ENCODE measurements around the gene ARL6IP4. TPM values are rescaled to one million over a fixed set of nuclear protein-coding genes. Genes with fewer than 3 reads are reported as not detected.

Gene ARL6IP4
- total and polyA plus RNA-seq, 2 of the 4 experiments (the other 2 are of a cell fraction), result 161 to 254 TPM

GRCh38 chr12:122966743-122967550, 13.5 kb upstream of the ARL6IP4 start (continued):
- no peak for TF ChIP-seq MAZ (IDR thresholded peaks at IDR 0.05; ENCODE audit: borderline replicate concordance, low read depth, low read length)
- no peak for TF ChIP-seq BHLHE40 (IDR thresholded peaks at IDR 0.05; ENCODE audit: low read depth, low read length)

DNA sequence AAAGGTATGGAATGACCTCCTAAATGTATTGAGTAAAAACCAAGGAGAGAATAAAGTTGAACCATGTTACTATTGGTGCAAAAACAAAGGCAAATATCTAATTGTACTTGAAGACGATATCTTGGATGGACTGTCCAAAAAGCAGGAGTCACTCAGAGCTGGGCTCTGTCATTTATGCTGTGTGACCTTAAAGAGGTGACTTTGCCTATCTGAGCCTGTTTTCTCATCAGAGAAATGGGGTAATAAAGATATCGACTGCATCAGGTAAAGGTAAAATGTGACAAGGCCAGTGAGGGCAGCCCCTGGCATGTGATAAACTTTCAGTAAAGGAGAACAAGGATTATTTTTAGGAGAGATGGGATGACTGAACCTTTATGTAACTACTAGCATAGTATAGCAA, 12.4 kb upstream of the ARL6IP4 start:
- H2AFZ ChIP-seq (replicated peaks; ENCODE audit: low read length, poor library complexity), result no peak overlapping the region
- no peak overlapping the region for H4K5ac ChIP-seq (ENCODE audit: low read depth, low read length)
- H3K56ac ChIP-seq (ENCODE audit: extremely low read depth, insufficient read depth, low read length), result no peak overlapping the region
- H2AK9ac ChIP-seq (replicated peaks; ENCODE audit: low read depth, low read length, poor library complexity), result no peak overlapping the region
- TF ChIP-seq CHD1 (IDR thresholded peaks at IDR 0.05; ENCODE audit: low read depth, low read length) (no peak), MXI1 (IDR thresholded peaks at IDR 0.05; ENCODE audit: borderline replicate concordance, low read depth, low read length) (no peak), POLR2A (IDR thresholded peaks at IDR 0.05; ENCODE audit: low read depth, low read length) (no peak), RFX5 (IDR thresholded peaks at IDR 0.05; ENCODE audit: low read depth, low read length) (no peak), MAFK (IDR thresholded peaks at IDR 0.05; ENCODE audit: low read depth, low read length) (no peak), USF2 (IDR thresholded peaks at IDR 0.05; ENCODE audit: low read depth, low read length) (no peak), ELK1 (IDR thresholded peaks at IDR 0.05; ENCODE audit: borderline replicate concordance, low read depth, low read length) (no peak), NFE2L2 (IDR thresholded peaks at IDR 0.05; ENCODE audit: low read depth, low read length) (no peak)
- H3K9me3 ChIP-seq (ENCODE audit: control insufficient read depth, insufficient read depth, low read length), result no peaks in the 10 kb centered on the region
- H2AK5ac ChIP-seq (ENCODE audit: low read depth, low read length), result no peak overlapping the region
- BruUV-seq (replicated peaks), result no TSS peak
- H3K14ac ChIP-seq (replicated peaks; ENCODE audit: low read depth, low read length), result no peak overlapping the region
- H3K9me1 ChIP-seq (ENCODE audit: insufficient read depth, low read length), result no peaks in the 10 kb centered on the region; the same call in 1 of the 2 replicates
- no peak overlapping the region for H3K18ac ChIP-seq (ENCODE audit: low read depth, low read length)
- H4K91ac ChIP-seq (ENCODE audit: insufficient read depth, low read depth, low read length), result no peak overlapping the region
- H2BK120ac ChIP-seq (ENCODE audit: low read depth, low read length), result no peak overlapping the region
- H3K4ac ChIP-seq (ENCODE audit: low read depth, low read length), result no peak overlapping the region
- no peak overlapping the region for H4K8ac ChIP-seq (ENCODE audit: low read depth in 2 of 2, low read length in 2 of 2)
- dilution Hi-C loops (cut with HindIII; ENCODE audit: low sequenced_read_pairs, unreplicated experiment), result no loop called here
- H4K20me1 ChIP-seq (ENCODE audit: insufficient read depth, low read length), result peaks cover 4% of the 10 kb centered on the region
- H3K9ac ChIP-seq (ENCODE audit: low read depth, low read length), result no peak overlapping the region
- CTCF ChIA-PET, result interaction anchor here (1.0 kb wide), 1 partner anchor 270 kb away, joined by 4 read pairs; no protein-coding TSS in a partner anchor
- H3K79me1 ChIP-seq (ENCODE audit: low read depth in 1 of 2, low read length in 2 of 2), result peaks cover 0 to 28% of the 10 kb centered on the region in 2 experiments; a peak in 2 of 4 replicates
- H3K27me3 ChIP-seq (ENCODE audit: control insufficient read depth, insufficient read depth, low read length), result no peaks in the 10 kb centered on the region
- H3K36me3 ChIP-seq (ENCODE audit: control insufficient read depth, insufficient read depth, low read length), result no peaks in the 10 kb centered on the region
- POLR2A ChIA-PET (ENCODE audit: unreplicated experiment), result interaction anchor here (0.6 kb wide), 1 partner anchor 113 kb away, joined by 8 read pairs; no protein-coding TSS in a partner anchor
- no peak overlapping the region for H3K27ac ChIP-seq (ENCODE audit: insufficient read depth, low read length)
- no peak overlapping the region for H2BK15ac ChIP-seq (ENCODE audit: low read depth, low read length)
- 67% methylated on average over 1 of the region's 2 CpGs; no CpG with 5 or more reads in 1 of the 2 experiments for WGBS, 2 experiments (ENCODE audit: extremely low coverage in 2 of 2, insufficient read length in 1 of 2)
- H3K4me3 ChIP-seq (ENCODE audit: insufficient read depth, low read depth, low read length), result no peak overlapping the region
- no peak overlapping the region for H3K23ac ChIP-seq (ENCODE audit: low read depth, low read length)
- H2BK5ac ChIP-seq (ENCODE audit: low read depth, low read length, poor library complexity, severe bottlenecking), result no peak overlapping the region
- in situ Hi-C loops (cut with MboI; ENCODE audit: low sequenced_read_pairs), result loop anchor here (5.0 to 25.0 kb wide), 2 partner anchors 264 to 331 kb away; partner anchors contain the start of genes MPHOSPH9 and MTRFR
- ATAC-seq (ENCODE audit: low read depth) (no peak), DNase-seq (no peak)
- H3K4me2 ChIP-seq (ENCODE audit: low read depth, low read length), result no peak overlapping the region
- intact Hi-C loops (cut with micrococcal nuclease), result no loop called here
- H2BK20ac ChIP-seq (ENCODE audit: low read depth, low read length), result no peak overlapping the region
- peaks cover 8% of the 10 kb centered on the region for H3K4me1 ChIP-seq (ENCODE audit: control insufficient read depth, insufficient read depth, low read length)

Data from IMR-90 (cell line).